Ectodermal cell (in vitro differentiated cells): Measurements from ENCODE around the gene CSNK2A1.
"Not testable (repeated sequence)": the region's sequence is repeated elsewhere in the genome, so short reads cannot be mapped to it uniquely, and the experiment has no call there.

Experiments
- H3K27ac ChIP-seq: 2 replicates; pipeline ENCODE4 v1.7.0; 2013; ENCODE audit warnings: mild to moderate bottlenecking, low read depth, low read length; ENCODE audit not compliant: insufficient read depth, poor library complexity, severe bottlenecking
- H3K27me3 ChIP-seq: 2 replicates; pipeline ENCODE4 v1.7.0; 2013; ENCODE audit warnings: mild to moderate bottlenecking, low read length; ENCODE audit not compliant: insufficient read depth, control insufficient read depth, poor library complexity, severe bottlenecking
- H3K36me3 ChIP-seq: one replicate; pipeline ENCODE4 v1.7.0; 2013; ENCODE audit warnings: low read length; ENCODE audit not compliant: control insufficient read depth, insufficient read depth
- H3K4me1 ChIP-seq: one replicate; pipeline ENCODE4 v1.7.0; 2013; ENCODE audit warnings: low read length; ENCODE audit not compliant: control insufficient read depth, insufficient read depth
- H3K4me3 ChIP-seq: 2 replicates; pipeline ENCODE4 v1.7.0; 2013; ENCODE audit warnings: low read depth, low read length, control low read depth; ENCODE audit not compliant: insufficient read depth
- H3K9me3 ChIP-seq: 2 replicates; pipeline ENCODE4 v1.7.0; 2013; ENCODE audit warnings: mild to moderate bottlenecking, low read length, moderate library complexity; ENCODE audit not compliant: control insufficient read depth
- WGBS, 2 experiments: methylation state at CpG; one replicate each; pipeline ENCODE4 v1.1.7; 2013; ENCODE audit warnings: missing lambda C conversion rate in 2 of 2; 5-methylcytosine and 5-hydroxymethylcytosine counted together

CSNK2A1 gene

DNA sequence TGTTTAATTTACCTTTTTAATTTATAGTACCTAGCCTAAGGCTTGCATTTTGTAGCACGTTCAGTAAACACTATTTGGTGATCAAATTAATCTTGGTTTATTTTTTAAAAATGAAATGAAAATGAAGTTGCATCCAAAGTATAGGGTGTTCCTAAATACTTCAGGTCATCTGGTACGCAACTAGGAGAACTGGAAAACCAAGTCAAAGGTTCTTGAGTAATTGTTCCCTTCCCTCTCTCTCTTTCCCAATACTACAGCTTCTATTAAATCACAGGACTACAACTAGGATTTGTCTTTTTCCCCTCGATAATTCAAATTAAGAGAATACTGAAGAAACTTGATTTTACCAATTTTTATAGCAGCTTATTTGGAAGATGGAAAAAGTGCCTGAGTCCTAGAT is 27.9 kb downstream of the CSNK2A1 start:
- Histone ChIP-seq H3K27ac (no peak overlapping the region), H3K4me1 (no peaks in the 10 kb centered on the region), H3K9me3 (no peaks in the 10 kb centered on the region), H3K4me3 (no peak overlapping the region), H3K27me3 (no peaks in the 10 kb centered on the region), H3K36me3 (no peaks in the 10 kb centered on the region)
- 79 to 80% methylated on average over 2 to 3 of the region's 3 CpGs for WGBS, 2 experiments

DNA sequence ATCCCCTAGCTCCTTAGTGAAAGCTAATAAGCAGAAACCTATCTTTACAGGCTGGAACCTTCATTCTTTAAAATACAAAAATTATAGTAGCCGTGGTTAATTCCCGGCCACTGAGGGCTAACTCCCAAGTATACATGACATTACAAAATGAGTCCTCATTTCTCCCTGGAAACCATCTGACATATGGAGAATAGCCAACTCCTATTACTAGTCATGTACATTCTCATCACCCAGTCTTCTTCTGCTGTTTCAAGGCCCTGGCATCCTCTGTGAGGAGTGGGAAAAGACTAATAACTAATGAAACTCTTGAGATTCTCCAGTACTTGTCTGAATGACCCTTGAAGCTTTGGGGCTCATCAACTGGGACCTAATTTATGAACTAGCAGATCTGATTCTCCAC is 30.2 kb downstream of the CSNK2A1 start:
- no peak overlapping the region for H3K27ac ChIP-seq
- H3K9me3 ChIP-seq, result no peaks in the 10 kb centered on the region
- peaks cover 7% of the 10 kb centered on the region for H3K36me3 ChIP-seq
- no peak overlapping the region for H3K4me3 ChIP-seq
- WGBS, 2 experiments, result 96 to 98% methylated on average over 2 of the region's 2 CpGs
- no peaks in the 10 kb centered on the region for H3K4me1 ChIP-seq
- no peaks in the 10 kb centered on the region for H3K27me3 ChIP-seq

DNA sequence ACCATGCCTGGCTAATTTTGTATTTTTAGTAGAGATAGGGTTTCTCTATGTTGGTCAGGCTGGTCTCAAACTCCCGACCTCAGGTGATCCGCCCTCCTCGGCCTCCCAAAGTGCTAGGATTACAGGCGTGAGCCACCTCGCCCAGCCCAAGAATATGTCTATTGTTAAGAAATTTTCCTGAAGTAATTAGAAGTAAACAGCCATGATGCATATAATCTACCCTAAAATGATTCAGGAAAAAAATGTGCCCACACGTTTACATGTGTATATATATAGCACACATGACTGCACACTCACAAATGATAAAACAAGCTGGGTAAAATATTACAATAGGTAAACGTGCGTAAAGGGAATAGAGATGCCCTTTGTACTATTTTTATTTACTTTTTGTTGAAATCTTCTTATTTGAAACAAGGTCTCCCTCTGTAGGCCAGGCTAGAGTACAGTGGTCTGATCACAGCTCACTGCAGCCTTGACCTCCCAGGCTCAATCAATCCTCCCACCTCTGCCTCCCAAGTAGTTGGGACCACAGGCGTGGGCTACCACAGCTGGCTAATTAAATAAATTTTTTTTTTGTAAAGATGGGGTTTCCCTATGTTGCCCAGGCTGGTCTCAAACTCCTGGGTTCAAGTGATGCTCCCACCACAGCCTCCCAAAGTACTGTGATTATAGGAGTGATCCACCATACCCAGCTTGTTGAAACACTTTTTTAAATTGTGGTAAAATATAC is 33.1 kb downstream of the CSNK2A1 start:
- WGBS, 2 experiments, result 89 to 95% methylated on average over 6 to 9 of the region's 9 CpGs
- not testable (repeated sequence) for H3K9me3 ChIP-seq, H3K4me3 ChIP-seq, H3K27ac ChIP-seq, H3K4me1 ChIP-seq, H3K27me3 ChIP-seq
- H3K36me3 ChIP-seq, result peaks cover 23% of the 10 kb centered on the region

DNA sequence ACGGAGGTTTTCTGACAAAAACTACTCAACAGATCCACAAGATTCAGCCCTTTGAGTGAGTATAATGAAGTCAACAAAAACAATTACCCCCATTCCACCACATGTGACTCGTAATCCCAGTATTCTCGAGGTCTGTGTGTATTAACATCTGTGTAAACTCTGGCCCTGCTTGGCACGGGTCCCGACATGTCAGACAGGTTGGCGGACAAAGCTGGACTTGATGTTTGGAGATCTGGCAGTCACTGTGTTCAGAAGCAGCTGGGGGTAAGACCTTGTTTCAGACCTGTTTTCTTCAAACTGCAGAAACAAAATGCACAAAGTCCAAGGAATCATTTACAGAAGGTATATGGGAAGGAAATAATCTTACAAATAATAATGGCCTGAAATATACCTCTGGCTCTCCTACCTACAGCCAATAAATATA is 35.2 kb downstream of the CSNK2A1 start:
- H3K9me3 ChIP-seq, H3K27me3 ChIP-seq, H3K27ac ChIP-seq, H3K4me3 ChIP-seq, H3K4me1 ChIP-seq: not testable (repeated sequence)
- WGBS, 2 experiments, result 85 to 91% methylated on average over 2 to 4 of the region's 6 CpGs
- peaks cover 36% of the 10 kb centered on the region for H3K36me3 ChIP-seq

DNA sequence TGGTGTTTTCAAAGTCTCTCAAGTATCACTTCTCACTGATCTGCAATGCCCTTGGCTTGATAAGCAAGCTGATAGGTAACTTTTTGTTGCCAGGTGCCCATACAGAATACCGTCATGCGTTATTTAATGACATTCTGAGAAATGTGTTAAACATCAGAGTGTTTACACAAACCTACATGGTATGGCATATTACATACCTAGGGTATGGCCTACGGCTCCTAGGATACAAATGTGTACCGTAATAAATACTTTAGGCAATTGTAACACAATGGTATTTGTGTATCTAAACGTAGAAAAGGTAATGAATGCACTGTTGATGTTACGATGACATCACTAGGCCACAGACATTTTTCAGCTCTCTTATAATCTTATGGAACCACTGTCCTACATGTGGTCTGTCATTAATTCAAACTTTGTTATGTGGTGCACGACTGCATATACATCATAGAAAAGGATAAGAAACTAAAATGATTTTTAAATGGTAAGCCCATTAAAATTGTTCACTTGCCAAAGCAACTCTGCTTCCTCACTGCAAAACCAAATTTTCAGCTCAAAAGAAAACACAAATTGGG is 35.7 kb downstream of the CSNK2A1 start:
- WGBS, 2 experiments, result 98 to 99% methylated on average over 6 to 7 of the region's 7 CpGs
- no peak overlapping the region for H3K4me3 ChIP-seq
- no peaks in the 10 kb centered on the region for H3K9me3 ChIP-seq
- H3K36me3 ChIP-seq, result peaks cover 41% of the 10 kb centered on the region
- no peaks in the 10 kb centered on the region for H3K27me3 ChIP-seq
- H3K4me1 ChIP-seq, result no peaks in the 10 kb centered on the region
- H3K27ac ChIP-seq, result no peak overlapping the region

DNA sequence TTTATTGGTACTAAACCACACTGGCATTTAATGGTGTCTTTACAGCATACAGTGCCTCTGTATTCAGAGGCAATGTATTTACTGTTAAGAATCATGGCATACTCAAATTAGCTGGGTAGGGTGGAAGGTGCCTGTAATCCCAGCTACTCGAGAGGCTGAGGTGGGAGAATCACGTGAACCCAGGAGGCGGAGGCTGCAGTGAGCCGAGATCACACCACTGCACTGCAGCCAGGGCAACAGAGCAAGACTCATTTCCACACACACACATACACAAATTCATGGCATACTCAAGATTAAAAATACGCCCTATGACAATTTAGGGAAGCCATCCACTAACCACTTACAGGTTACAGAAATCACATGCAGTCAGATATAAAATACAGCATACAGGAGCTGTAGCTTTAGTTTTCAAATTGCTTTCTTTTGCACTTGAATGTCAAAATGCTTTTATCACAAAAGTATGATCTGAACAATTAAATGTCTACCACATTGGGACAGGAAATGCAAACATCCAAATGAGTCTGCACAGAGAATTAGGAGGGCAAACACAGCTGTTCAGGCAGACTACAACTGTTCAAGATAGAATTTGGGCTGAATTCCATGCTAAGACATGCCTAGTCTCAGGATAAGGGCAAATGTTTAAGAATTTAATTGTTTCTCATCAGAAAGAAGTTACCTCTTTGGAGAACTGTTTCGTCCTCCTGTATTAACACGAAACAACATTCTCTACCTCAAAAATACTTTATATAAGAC is 36.4 kb downstream of the CSNK2A1 start:
- 93 to 97% methylated on average over 7 of the region's 7 CpGs for WGBS, 2 experiments
- H3K36me3 ChIP-seq, result peaks cover 46% of the 10 kb centered on the region
- no peak overlapping the region for H3K27ac ChIP-seq
- no peaks in the 10 kb centered on the region for H3K9me3 ChIP-seq
- H3K4me3 ChIP-seq, result no peak overlapping the region
- H3K4me1 ChIP-seq, result no peaks in the 10 kb centered on the region
- H3K27me3 ChIP-seq, result no peaks in the 10 kb centered on the region

DNA sequence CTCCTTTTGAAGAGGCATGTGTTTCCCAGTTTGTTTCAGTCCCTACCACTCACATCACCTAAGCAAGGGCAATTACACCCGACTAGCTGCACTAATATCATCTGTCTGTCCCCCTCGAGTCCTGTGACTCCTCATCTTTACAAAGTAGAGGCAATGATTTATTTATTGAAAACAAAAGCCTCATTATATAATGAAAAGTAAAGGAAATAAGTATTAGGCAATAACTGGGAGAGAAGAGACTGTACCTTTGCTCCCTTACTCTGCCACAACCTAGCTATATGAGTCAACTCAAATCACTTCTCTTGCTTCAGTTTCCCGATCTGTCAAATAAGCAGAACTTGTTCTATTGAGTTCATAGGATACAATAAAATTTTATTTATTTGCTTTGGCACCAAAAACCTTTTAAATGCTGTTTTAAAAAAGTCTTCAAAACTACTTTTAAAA is 38.9 kb downstream of the CSNK2A1 start:
- no peak overlapping the region for H3K27ac ChIP-seq
- no peaks in the 10 kb centered on the region for H3K4me1 ChIP-seq
- peaks cover 51% of the 10 kb centered on the region for H3K36me3 ChIP-seq
- H3K9me3 ChIP-seq, result no peaks in the 10 kb centered on the region
- H3K4me3 ChIP-seq, result no peak overlapping the region
- no peaks in the 10 kb centered on the region for H3K27me3 ChIP-seq
- WGBS, 2 experiments, result 92 to 96% methylated on average over 1 to 3 of the region's 3 CpGs

DNA sequence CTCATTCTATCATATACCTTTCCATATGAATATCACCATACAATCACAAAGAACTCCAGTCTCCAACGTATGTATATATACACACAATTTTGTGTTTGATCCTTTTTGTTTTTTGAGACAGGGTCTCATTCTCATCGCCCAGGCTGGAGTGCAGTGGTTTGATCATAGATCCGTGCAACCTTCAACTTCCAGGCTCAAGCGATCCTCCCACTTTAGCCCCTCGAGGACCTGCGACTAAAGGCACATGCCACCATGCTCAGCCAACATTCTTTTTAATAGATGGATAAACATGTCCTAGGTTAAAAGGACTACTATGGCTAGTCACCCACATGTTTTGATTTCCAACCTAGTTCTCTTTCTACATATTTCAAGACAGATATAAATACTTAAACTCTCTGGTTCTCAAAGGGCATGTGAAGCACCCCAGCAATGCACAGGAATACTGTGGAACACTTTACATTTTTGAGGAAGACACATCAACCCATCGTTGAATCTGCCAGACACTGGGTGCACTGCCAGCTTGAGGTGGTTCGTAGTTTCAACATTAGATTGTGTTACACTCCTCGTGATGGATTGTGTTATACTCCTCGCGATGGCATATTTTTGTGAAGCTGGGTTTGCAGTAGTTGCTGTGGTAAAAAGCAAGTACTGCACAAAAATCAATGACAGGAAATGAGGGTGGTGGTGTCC is 40.4 kb downstream of the CSNK2A1 start:
- no peak overlapping the region for H3K27ac ChIP-seq
- WGBS, 2 experiments, result 95 to 97% methylated on average over 11 of the region's 11 CpGs
- H3K4me3 ChIP-seq, result no peak overlapping the region
- H3K4me1 ChIP-seq, result no peaks in the 10 kb centered on the region
- peaks cover 55% of the 10 kb centered on the region for H3K36me3 ChIP-seq
- H3K27me3 ChIP-seq, result no peaks in the 10 kb centered on the region
- no peaks in the 10 kb centered on the region for H3K9me3 ChIP-seq

DNA sequence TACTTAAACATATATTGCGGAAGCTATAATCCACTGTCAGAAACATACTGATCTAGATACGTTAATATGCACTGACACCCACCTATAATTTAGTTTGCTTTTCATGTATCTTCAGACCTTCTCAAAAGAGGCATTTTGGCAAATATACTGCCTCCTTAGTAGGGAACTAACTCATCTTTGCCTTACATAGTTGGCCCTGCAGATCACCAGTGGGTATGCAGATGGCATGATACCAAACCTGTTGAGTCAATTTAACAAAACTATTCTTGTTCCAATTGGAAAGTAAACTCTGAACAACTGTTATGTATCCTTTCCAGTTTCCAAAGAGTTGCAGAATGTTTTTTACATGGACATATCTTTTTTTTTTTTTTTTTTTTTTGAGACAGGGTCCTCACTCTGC is 45.6 kb downstream of the CSNK2A1 start:
- 94 to 96% methylated on average over 2 of the region's 2 CpGs for WGBS, 2 experiments
- H3K36me3 ChIP-seq, result peaks cover 63% of the 10 kb centered on the region

More for the DNA sequence above, 45.6 kb downstream of the CSNK2A1 start:
- no peak overlapping the region for H3K27ac ChIP-seq
- H3K27me3 ChIP-seq, result no peaks in the 10 kb centered on the region
- no peaks in the 10 kb centered on the region for H3K4me1 ChIP-seq
- no peak overlapping the region for H3K4me3 ChIP-seq
- no peaks in the 10 kb centered on the region for H3K9me3 ChIP-seq
